GM18505 (cell line): ENCODE results near the gene MICAL3.

Source experiments
- ATAC-seq: cut with Tn5 transposase; IDR thresholded peaks from one replicate; pipeline ENCODE4 v1.9.1; 2021; ENCODE audit not compliant: unreplicated experiment
- POLR2A ChIP-seq: IDR thresholded peaks from 4 replicates; pipeline ENCODE4 v1.6.1; 2011; ENCODE audit warnings: borderline replicate concordance; ENCODE audit not compliant: insufficient read depth, insufficient read length; ENCODE audit errors: extremely low read depth

The MICAL3 gene

DNA sequence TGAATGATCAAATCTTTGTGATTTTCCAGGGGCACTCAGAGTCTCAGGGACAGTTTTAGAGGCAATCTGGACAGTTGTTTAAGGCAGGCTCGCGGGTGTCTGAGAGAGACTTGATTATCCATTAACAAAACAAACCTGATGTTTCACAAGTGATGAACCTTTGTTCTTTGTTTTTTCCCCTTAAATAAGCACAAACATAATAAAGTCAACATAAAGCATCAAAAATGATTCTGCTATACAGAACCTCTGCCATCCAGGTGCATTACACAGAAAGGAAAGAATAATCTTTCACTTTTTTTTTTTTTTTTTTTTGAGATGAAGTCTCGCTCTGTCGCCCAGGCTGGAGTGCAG lies 263.2 kb downstream of the MICAL3 start:
- TF ChIP-seq POLR2A = no peak

GRCh38 chr22:17754233-17754925 lies 270.0 kb downstream of the MICAL3 start:
- no peak for TF ChIP-seq POLR2A
- ATAC-seq = no peak

More for the DNA sequence above, 263.2 kb downstream of the MICAL3 start:
- ATAC-seq = no peak

DNA sequence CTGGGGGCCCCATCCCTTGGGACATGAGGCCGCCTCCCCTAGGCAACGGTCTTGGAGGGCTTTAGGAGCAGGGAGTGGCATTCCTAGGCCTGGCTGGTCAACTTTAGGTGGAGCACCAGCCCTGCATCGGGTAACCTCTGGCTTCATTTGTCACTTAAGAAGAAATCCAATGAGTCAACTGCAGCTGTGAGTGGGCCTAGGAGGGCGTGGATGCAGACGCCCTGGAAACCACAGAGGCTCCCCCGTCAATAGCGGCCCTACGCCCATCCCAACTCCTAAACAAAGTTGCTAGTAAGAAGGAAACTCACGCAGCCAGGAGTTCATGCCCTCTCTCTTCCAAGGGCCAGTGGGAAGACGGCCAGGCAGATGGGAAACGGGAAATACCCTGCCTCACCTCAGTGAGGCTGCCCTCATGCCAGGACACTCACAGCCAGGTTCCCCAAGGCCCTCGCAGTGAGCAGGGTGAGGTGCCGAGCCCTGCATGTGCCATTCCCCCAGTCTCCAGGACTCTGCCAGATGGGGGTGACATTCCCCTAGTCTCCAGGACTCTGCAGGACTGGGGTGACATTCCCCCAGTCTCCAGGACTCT lies 270.9 kb downstream of the MICAL3 start:
- TF ChIP-seq POLR2A = no peak
- ATAC-seq = no peak

GRCh38 chr22:17751596-17751995 lies 272.8 kb downstream of the MICAL3 start:
- no peak for ATAC-seq
- TF ChIP-seq POLR2A = no peak

DNA sequence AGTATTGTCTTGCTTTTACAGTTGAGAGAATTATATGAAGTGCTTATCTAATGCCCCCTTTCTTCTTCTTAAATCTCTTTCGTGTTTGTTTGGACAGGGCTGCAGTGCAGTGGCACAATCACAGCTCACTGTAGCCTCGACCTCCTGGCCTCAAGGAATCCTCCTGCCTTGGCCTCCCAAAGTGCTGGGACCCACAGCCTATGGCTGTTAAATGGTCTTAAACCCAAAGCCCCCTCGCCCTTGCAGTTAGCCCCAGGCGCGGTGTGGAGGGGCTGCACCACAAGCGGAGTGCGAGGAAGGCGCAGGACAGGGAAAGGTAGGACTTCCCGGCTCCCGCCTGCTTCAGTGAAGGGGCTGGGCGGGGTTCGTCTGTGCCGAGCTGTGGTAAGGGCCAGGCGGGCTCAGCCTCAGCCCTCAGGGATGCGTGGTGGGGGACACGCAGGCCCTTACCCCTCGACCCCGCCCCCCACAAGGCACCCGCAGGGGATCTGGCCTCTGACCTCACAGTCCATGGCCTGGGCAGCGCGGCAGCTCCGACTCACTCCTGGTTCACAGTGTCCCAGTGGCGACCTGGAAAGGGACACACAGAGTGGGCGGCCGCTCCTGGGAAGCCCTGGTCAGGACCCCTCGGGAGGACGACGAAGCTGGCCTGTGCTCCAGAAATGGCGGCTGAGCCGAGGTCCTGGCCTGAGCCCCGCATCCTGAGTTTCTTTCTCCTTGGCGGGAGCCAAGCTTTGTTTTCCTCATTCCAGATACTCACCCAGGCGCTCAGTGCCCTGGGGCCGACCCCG lies 274.6 kb downstream of the MICAL3 start:
- no peak for ATAC-seq
- TF ChIP-seq POLR2A = no peak

DNA sequence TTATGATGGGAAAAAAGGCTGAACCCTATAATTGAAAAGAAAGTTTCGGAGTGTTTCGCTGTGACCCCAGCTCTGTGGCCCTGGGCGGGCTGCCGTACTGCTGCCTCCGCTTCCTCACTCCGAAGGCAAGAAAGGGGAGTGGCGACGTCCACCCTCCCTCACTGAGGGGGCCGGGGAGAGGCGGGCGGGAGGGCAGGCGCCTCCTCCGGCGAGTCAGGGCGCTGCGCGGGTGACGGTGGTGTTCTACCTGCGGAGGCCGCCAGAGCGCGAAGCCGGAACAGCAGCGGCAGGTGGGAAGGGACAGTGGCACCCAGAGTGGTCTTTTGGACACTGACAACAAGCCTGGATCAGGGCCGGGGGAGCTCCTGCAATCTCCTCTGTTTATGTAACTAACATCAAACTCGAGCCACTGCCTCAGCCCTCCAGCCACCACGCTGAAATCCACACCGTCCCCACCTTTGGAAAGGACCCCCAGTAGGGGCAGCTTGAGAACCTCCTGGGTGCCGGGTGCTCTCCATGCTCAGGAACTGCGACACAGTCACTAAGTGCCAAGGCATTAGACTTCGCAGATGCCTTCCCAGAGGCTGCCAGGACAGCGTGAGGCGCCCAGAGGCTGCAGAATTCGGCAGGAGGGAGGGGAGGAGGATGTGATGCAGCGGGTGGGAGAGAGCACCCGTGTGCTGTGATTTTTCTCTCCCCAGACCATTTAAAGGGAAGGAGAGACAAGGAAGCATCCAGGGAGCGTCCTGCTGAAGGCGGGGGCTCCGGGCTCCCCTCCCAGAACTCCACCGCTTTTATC lies 275.6 kb downstream of the MICAL3 start:
- ATAC-seq = no peak
- TF ChIP-seq POLR2A = no peak

DNA sequence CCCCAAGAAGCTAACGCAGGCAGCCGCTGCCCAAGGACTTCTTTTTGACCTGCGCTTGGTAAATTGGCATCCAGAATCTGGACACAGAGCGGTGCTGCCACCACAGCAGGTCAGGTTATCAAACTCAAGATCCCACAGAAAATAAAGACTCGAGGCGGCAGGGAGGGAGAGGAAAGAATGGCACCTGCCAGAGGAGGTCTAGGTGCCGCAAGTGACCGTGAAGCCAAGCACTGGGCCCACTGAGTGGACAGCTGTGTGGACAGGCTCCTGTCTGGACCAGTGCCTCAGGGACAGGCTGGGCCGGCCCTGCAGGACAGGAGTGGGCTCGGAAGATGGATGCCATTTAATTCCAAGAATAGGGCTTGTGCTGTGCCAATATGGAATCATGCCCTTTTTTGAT lies 277.4 kb downstream of the MICAL3 start:
- ATAC-seq = no peak
- TF ChIP-seq POLR2A = no peak

DNA sequence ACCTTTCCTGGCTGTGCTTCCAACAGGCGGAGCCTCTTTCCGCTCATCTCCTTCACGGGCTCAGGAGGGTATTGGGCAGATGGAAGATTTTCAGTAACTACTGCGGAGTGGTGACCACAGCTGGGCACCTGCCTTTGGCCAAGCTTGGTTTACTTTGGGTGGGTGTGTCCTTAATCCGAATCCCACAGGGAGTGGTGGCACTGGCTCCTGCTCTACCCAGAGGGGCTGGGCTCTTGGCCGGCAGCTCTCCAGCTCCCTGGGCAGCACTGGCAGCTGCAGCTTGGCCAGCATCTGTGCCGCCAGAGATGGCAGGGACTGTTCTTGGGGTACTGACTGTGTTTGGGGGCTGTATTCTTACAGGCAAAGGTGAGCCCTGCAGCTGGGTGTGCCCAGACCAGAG lies 279.9 kb downstream of the MICAL3 start:
- TF ChIP-seq POLR2A = no peak
- no peak for ATAC-seq

GRCh38 chr22:17743661-17744411 lies 280.5 kb downstream of the MICAL3 start:
- TF ChIP-seq POLR2A = no peak
- ATAC-seq = no peak

- no peak for TF ChIP-seq POLR2A
- ATAC-seq = no peak
Measured at GRCh38 chr22:17742527-17742902, 281.8 kb downstream of the MICAL3 start.

GRCh38 chr22:17741866-17742526 lies 282.4 kb downstream of the MICAL3 start:
- no peak for ATAC-seq
- TF ChIP-seq POLR2A = no peak
